Right lobe of liver (tissue), 6 donors: ENCODE results near the gene CLCN3. TPM values are rescaled to one million over a fixed set of nuclear protein-coding genes. Genes with fewer than 3 reads are reported as not detected.
"Not testable (repeated sequence)": the region's sequence is repeated elsewhere in the genome, so short reads cannot be mapped to it uniquely, and the experiment has no call there.

Source experiments
- ATAC-seq, 4 donors: fragments of 200-7000 bp; cut with Tn5 transposase; one replicate each; pipeline ENCODE4 v1.9.1; 2020; ENCODE audit warnings: mild to moderate bottlenecking in 4 of 4, moderate library complexity in 4 of 4
- DNase-seq, 3 donors: peaks; one replicate each; pipeline ENCODE4 v3.0.0-alpha.2; 2020
- H3K27ac ChIP-seq, 3 donors: fragments of 200-600 bp; one replicate each; pipeline ENCODE4 v1.8.0; 2022
- H3K27me3 ChIP-seq, 2 donors: fragments of 200-600 bp; one replicate each; pipeline ENCODE4 v1.8.0; 2022
- H3K36me3 ChIP-seq, 4 donors: fragments of 200-600 bp; sonication (generic) in 1 of 4; one replicate each; pipeline versions ENCODE4 v1.5.1 to v1.8.0; 2017 to 2022; ENCODE audit warnings: control low read depth in 1 of 4
- H3K4me1 ChIP-seq, 4 donors: fragments of 200-600 bp; sonication (generic) in 1 of 4; one replicate each; pipeline versions ENCODE4 v1.5.1 to v1.8.0; 2017 to 2022; ENCODE audit warnings: control low read depth in 1 of 4
- H3K4me3 ChIP-seq, 3 donors: fragments of 200-600 bp; one replicate each; pipeline ENCODE4 v1.8.0; 2022
- H3K9me3 ChIP-seq, 4 donors: fragments of 200-600 bp; sonication (generic) in 1 of 4; one replicate each; pipeline versions ENCODE4 v1.5.1 to v1.8.0; 2017 to 2022; ENCODE audit warnings: control low read depth in 1 of 4
- POLR2A ChIP-seq: fragments of 450-650 bp; IDR thresholded peaks from one replicate; pipeline ENCODE4 v1.6.1; 2017; ENCODE audit warnings: antibody characterized with exemption, mild to moderate bottlenecking
- WGBS: methylation state at CpG from one replicate; pipeline ENCODE4 v1.1.6; 2018; ENCODE audit warnings: low coverage, low lambda C conversion rate; ENCODE audit not compliant: insufficient coverage; ENCODE audit errors: missing lambda C conversion rate; 5-methylcytosine and 5-hydroxymethylcytosine counted together
- intact Hi-C, 2 donors: fragments of 100-400 bp; cut with DNase I; formaldehyde crosslinking; loops; one replicate each; pipeline versions ENCODE4 v1.11.2 to v1.14.1; 2022
- total RNA-seq, 6 experiments: library from RNA; depleted of rRNA in 2 of 6; stranded (reverse); fragments of >200 nt in 2 of 6; fragmentation: NEBNext Ultra II Directional in 3 of 6; extraction: Animal tissue kit (Norgen Biotek cat#: 25700) in 3 of 6; gene quantifications; one replicate each; pipeline versions ENCODE4 v1.1.0 to v1.2.4, GENCODE V29; 2016 to 2023
- TF ChIP-seq, protein P1 (sequence below), 4 donors: fragments of 200-600 bp in 3 of 4; fragments of 450-650 bp in 1 of 4; IDR thresholded peaks; one replicate each; pipeline versions ENCODE4 v1.5.1 to v1.8.0; 2016 to 2022; ENCODE audit warnings: antibody characterized with exemption in 4 of 4, mild to moderate bottlenecking in 2 of 4
- donor health status: DM: no; HTN: yes; CAD: no.
- donor health status: DM: no; HTN: no; CAD: no.
- donor health status: DM: no; HTN: no; CAD: no.
- donor health status: DM: no; HTN: yes; CAD: no.
- donor health status: DM: no; HTN: yes; CAD: no.

CLCN3 gene
- total RNA-seq, 6 experiments from 2014 or later, result 17.0 to 29.4 (median 19.6) TPM

DNA sequence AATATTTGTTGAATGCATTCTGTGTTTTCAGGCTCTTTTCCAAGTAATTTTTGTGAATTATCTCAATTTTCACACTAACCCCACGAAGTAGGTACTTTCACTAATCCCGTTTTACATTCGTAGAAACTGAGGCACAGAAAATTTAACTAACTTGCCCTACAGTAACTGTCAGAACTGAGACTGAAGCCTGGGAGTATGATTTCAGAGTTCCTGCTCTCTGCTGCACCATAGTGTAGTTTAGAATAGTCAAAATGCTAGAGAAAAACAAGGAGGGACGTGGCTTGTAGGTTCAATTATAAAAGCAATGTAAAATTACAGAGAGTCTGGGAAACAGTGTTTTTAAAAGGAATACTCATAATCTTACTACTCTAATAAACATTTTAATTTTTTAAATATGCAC is 2.2 kb downstream of the CLCN3 start:
- WGBS, result 10% methylated on average over 4 of the region's 4 CpGs
- TF ChIP-seq, protein P1, sequence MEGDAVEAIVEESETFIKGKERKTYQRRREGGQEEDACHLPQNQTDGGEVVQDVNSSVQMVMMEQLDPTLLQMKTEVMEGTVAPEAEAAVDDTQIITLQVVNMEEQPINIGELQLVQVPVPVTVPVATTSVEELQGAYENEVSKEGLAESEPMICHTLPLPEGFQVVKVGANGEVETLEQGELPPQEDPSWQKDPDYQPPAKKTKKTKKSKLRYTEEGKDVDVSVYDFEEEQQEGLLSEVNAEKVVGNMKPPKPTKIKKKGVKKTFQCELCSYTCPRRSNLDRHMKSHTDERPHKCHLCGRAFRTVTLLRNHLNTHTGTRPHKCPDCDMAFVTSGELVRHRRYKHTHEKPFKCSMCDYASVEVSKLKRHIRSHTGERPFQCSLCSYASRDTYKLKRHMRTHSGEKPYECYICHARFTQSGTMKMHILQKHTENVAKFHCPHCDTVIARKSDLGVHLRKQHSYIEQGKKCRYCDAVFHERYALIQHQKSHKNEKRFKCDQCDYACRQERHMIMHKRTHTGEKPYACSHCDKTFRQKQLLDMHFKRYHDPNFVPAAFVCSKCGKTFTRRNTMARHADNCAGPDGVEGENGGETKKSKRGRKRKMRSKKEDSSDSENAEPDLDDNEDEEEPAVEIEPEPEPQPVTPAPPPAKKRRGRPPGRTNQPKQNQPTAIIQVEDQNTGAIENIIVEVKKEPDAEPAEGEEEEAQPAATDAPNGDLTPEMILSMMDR (IDR thresholded peaks at IDR 0.05), result no peak
- TF ChIP-seq POLR2A, result no peak
- no peaks in the 10 kb centered on the region for H3K36me3 ChIP-seq
- peaks cover 0 to 12% (median 4%) of the 10 kb centered on the region in 4 donors for H3K4me1 ChIP-seq
- peak overlapping the region in 2 of 3 donors; percentile 52 to 64 for H3K4me3 ChIP-seq
- DNase-seq, result no peak
- intact Hi-C loops, result no loop called here
- H3K27ac ChIP-seq, result peak overlapping the region; percentile 96 to 99 (median 98)
- H3K27me3 ChIP-seq, result no peaks in the 10 kb centered on the region
- no peak for ATAC-seq
- H3K9me3 ChIP-seq, result no peaks in the 10 kb centered on the region

DNA sequence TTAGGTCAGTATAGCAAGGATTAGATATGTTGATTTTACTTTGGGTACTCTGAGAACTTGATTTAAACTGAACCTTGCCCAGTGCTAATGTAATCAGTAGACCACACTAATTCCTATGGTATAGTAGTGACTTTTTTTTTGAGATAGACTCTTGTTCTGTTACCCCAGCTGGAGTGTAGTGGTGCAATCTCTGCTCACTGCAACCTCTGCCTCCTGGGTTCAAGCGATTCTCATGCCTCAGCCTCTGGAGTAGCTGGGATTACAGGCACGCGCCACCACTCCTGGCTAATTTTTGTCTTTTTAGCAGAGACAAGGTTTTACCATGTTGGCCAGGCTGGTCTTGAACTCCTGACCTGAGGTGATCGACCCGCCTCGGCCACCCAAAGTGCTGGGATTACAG is 3.6 kb downstream of the CLCN3 start:
- H3K27me3 ChIP-seq, H3K36me3 ChIP-seq, intact Hi-C loops, ATAC-seq, DNase-seq, H3K27ac ChIP-seq, H3K4me3 ChIP-seq, H3K9me3 ChIP-seq: not testable (repeated sequence)
- WGBS, result 45% methylated on average over 4 of the region's 6 CpGs
- H3K4me1 ChIP-seq, result peaks cover 0 to 12% (median 4%) of the 10 kb centered on the region in 4 donors

DNA sequence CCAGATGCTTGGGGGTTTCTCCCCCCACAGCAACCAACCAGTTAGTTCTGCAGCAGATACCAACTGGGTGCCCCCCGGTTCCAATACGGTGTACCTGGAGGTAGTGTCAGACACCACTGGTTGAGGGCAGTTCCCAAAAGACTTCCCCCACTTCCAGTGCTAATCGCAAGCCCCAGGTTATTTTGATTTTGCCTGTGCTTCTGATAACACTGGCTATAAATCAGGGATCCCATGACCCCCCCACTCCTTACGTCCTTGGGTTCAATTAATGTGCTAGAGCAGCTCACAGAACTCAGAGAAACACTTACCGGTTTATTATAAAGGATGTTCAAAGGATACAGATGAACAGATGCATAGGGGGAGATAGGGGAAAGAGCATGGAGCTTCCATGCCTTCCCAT is 5.5 kb downstream of the CLCN3 start:
- Histone ChIP-seq H3K4me3 (no peak overlapping the region), H3K27me3 (no peaks in the 10 kb centered on the region), H3K27ac (no peak overlapping the region), H3K9me3 (no peaks in the 10 kb centered on the region), H3K4me1 (peaks cover 0 to 12% (median 4%) of the 10 kb centered on the region in 4 donors), H3K36me3 (no peaks in the 10 kb centered on the region)
- TF ChIP-seq, protein P1 (IDR thresholded peaks at IDR 0.05), result no peak
- no peak for TF ChIP-seq POLR2A
- ATAC-seq (no peak), DNase-seq (no peak)
- 92% methylated on average over 5 of the region's 5 CpGs for WGBS
- intact Hi-C loops, result no loop called here

DNA sequence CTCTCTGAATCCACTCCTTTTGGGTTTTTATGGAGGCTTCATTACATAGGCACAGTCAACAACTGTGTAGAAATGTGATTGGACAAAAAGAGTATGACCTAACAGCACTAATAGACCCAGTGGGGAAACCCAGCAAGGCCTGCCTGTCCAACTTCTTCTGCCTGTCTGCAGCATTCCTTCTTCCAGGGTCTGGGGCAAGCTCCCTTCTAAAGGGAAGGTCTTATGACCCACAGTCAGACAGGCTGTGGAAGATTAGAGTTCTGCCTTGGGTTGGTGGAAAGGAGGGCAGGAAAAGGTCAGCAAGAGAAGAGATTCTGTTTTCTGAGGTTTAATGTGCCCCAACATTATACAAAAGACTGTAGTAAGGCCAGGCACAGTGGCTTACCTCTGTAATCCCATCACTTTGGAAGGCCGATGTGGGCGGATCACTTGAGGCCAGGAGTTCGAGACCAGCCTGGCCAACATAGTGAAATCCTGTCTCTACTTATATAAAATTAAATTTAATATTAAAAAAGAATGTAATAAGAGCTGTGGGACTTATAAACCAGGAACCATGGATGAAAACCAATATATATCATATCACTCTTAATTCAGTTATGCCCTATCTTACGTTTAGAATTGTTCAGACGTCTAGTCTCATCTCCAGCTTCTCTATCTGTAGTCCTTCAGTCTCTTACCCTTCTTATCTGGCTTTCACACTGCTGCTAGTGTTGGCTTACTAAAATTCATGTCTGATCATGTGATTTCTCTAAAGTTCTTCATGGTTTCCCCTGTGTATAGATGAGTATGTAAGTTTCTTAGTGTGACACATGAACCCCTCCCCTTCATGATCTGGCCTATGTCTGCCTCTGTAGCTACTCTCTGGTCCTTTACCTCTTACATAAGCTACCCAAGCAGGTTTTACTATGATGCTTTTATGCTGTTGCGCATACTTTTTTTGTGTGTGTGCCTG is 6.2 kb downstream of the CLCN3 start:
- intact Hi-C loops, result no loop called here
- Histone ChIP-seq H3K27ac (no peak overlapping the region), H3K4me3 (no peak overlapping the region), H3K9me3 (no peaks in the 10 kb centered on the region), H3K36me3 (no peaks in the 10 kb centered on the region), H3K27me3 (no peaks in the 10 kb centered on the region), H3K4me1 (peaks cover 0 to 12% (median 4%) of the 10 kb centered on the region in 4 donors)
- ATAC-seq (peak in 1 of 4 donors; percentile 17), DNase-seq (no peak)
- WGBS, result 89% methylated on average over 6 of the region's 6 CpGs
- TF ChIP-seq POLR2A, result no peak

DNA sequence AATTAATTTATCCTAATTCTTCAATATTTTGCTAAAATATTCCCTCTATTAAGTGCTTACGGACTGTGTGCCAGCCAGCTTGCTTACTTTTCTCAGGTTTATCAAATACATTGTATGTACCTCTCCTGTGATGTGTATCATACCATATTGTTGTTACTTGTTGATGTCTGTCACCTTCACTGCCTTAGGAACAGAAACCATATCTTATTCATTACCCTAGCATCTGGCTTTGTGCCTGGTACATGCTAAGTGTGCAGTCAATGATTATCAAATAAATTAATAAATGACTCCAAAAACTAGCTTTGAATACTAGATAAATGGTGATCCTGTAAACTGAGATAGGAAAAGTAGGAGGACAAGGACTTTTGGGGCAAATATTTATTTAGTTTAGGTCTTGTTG is 6.9 kb downstream of the CLCN3 start:
- WGBS, result 100% methylated on average over 1 of the region's 1 CpG
- TF ChIP-seq, protein P1 (IDR thresholded peaks at IDR 0.05), result no peak
- no peak for TF ChIP-seq POLR2A
- intact Hi-C loops, result no loop called here
- Histone ChIP-seq H3K4me1 (peaks cover 0 to 12% (median 4%) of the 10 kb centered on the region in 4 donors), H3K27me3 (no peaks in the 10 kb centered on the region), H3K27ac (no peak overlapping the region), H3K36me3 (no peaks in the 10 kb centered on the region), H3K9me3 (no peaks in the 10 kb centered on the region), H3K4me3 (no peak overlapping the region)
- DNase-seq (no peak), ATAC-seq (peak in 3 of 4 donors; percentile 24 to 57 (median 47))
